H1 (cell line): Measurements from ENCODE around the gene C1QTNF1. TPM values are rescaled to one million over a fixed set of nuclear protein-coding genes. Genes with fewer than 3 reads are reported as not detected.

ENCODE experiments used
- CTCF ChIA-PET: fragments of 300-600 bp; sonication (Branson Sonifier 250); formaldehyde crosslinking; loops from one replicate; lab custom pipeline; 2021; ENCODE audit not compliant: partially characterized antibody; lab: Charles Lee
- POLR2A ChIA-PET: fragments of 300-600 bp; sonication (Branson Sonifier 250); formaldehyde crosslinking; loops from one replicate; lab custom pipeline; 2021; ENCODE audit warnings: inconsistent platforms; ENCODE audit not compliant: partially characterized antibody; lab: Charles Lee
- DNase-seq, 2 experiments: peaks; one replicate each; pipeline versions ENCODE4 v3.0.0 to v3.0.0-alpha.2; 2010 to 2022; ENCODE audit warnings: low spot score in 2 of 2, low read depth in 1 of 2, mixed read lengths in 1 of 2
- FAIRE-seq: peaks from 2 replicates; lab custom pipeline; 2011; peaks lifted over from hg19 to GRCh38; lab: Jason Lieb, UNC
- H2AFZ ChIP-seq: 2 replicates; pipeline ENCODE4 v1.8.1; 2012; ENCODE audit warnings: low read length, inconsistent platforms
- H2AK5ac ChIP-seq: 2 replicates; pipeline ENCODE4 v1.6.1; 2013; ENCODE audit warnings: low read depth, low read length
- H2BK120ac ChIP-seq: replicated peaks from 2 replicates; pipeline ENCODE3; 2013; ENCODE audit warnings: low read depth, low read length, inconsistent platforms
- H2BK12ac ChIP-seq: 2 replicates; pipeline ENCODE4 v1.6.1; 2013; ENCODE audit warnings: low read depth, low read length
- H2BK15ac ChIP-seq: 2 replicates; pipeline ENCODE4 v1.6.1; 2013; ENCODE audit warnings: low read length
- H2BK20ac ChIP-seq: 2 replicates; pipeline ENCODE4 v1.6.1; 2013; ENCODE audit warnings: low read length
- H2BK5ac ChIP-seq: 2 replicates; pipeline ENCODE4 v1.6.1; 2013; ENCODE audit warnings: low read depth, low read length
- H3K14ac ChIP-seq: 2 replicates; pipeline ENCODE4 v1.6.1; 2013; ENCODE audit warnings: inconsistent platforms; ENCODE audit not compliant: insufficient read length
- H3K18ac ChIP-seq: 2 replicates; pipeline ENCODE4 v1.6.1; 2013; ENCODE audit warnings: low read length; ENCODE audit errors: extremely low read depth
- H3K23ac ChIP-seq: 2 replicates; pipeline ENCODE4 v1.6.1; 2013; ENCODE audit warnings: inconsistent platforms; ENCODE audit not compliant: insufficient read length
- H3K23me2 ChIP-seq: 2 replicates; pipeline ENCODE4 v1.6.1; 2013; ENCODE audit warnings: low read depth, low read length
- H3K27ac ChIP-seq: 2 replicates; pipeline ENCODE4 v1.6.1; 2011; ENCODE audit warnings: low read depth, low read length, inconsistent platforms
- H3K27me3 ChIP-seq, 4 experiments: replicated peaks in 1 of 4; 1 replicate in 1 of 4; 2 replicates in 3 of 4; pipeline versions ENCODE4 v1.6.1 to v1.8.1; 2011 to 2013; ENCODE audit warnings: low read length in 3 of 4, mild to moderate bottlenecking in 3 of 4, inconsistent platforms in 2 of 4, mixed read lengths in 2 of 4, moderate library complexity in 1 of 4; ENCODE audit not compliant: control insufficient read depth in 3 of 4, insufficient read depth in 3 of 4; ENCODE audit errors: extremely low read depth in 1 of 4
- H3K36me3 ChIP-seq, 4 experiments: 2 replicates each; pipeline versions ENCODE4 v1.6.1 to v1.8.1; 2011 to 2013; ENCODE audit warnings: mild to moderate bottlenecking in 4 of 4, low read length in 3 of 4, moderate library complexity in 2 of 4, control low read depth in 1 of 4, inconsistent platforms in 1 of 4; ENCODE audit not compliant: insufficient read depth in 4 of 4, control insufficient read depth in 2 of 4
- H3K4ac ChIP-seq: replicated peaks from 2 replicates; pipeline ENCODE3; 2013; ENCODE audit warnings: low read length, low read depth, mixed read lengths, inconsistent platforms; ENCODE audit not compliant: insufficient read length
- H3K4me1 ChIP-seq, 4 experiments: replicated peaks in 1 of 4; 1 replicate in 1 of 4; 2 replicates in 3 of 4; pipeline versions ENCODE4 v1.6.1 to v1.8.1; 2011 to 2013; ENCODE audit warnings: low read length in 3 of 4, inconsistent platforms in 2 of 4, mixed read lengths in 1 of 4; ENCODE audit not compliant: insufficient read depth in 4 of 4, control insufficient read depth in 3 of 4
- H3K4me2 ChIP-seq, 2 experiments: 2 replicates each; pipeline versions ENCODE4 v1.6.1 to v1.8.1; 2011 to 2013; ENCODE audit warnings: low read depth in 2 of 2, low read length in 2 of 2, control low read depth in 1 of 2, inconsistent platforms in 1 of 2, mild to moderate bottlenecking in 1 of 2; ENCODE audit not compliant: insufficient read depth in 1 of 2
- H3K4me3 ChIP-seq, 4 experiments: fragments of 200-600, 300-600 bp in 1 of 4; sonication (generic), shearing (Covaris generic), sonication (Bioruptor Twin) in 1 of 4; 2 replicates each; pipeline versions ENCODE4 v1.5.1 to v1.8.1; 2011 to 2016; ENCODE audit warnings: low read length in 4 of 4, low read depth in 3 of 4, control low read depth in 2 of 4, inconsistent platforms in 2 of 4, mild to moderate bottlenecking in 2 of 4, mixed read lengths in 1 of 4, moderate library complexity in 1 of 4; ENCODE audit not compliant: insufficient read depth in 2 of 4; ENCODE audit errors: extremely low read depth in 1 of 4
- H3K56ac ChIP-seq: replicated peaks from 2 replicates; pipeline ENCODE3; 2013; ENCODE audit warnings: low read depth, mild to moderate bottlenecking, mixed read lengths, low read length, inconsistent platforms; ENCODE audit not compliant: insufficient read length
- H3K79me1 ChIP-seq: 2 replicates; pipeline ENCODE4 v1.6.1; 2013; ENCODE audit warnings: low read depth, low read length, control low read depth
- H3K79me2 ChIP-seq, 2 experiments: 2 replicates each; pipeline versions ENCODE4 v1.6.1 to v1.8.1; 2012 to 2013; ENCODE audit warnings: low read length in 2 of 2, mild to moderate bottlenecking in 2 of 2, inconsistent platforms in 1 of 2; ENCODE audit not compliant: insufficient read depth in 2 of 2, control insufficient read depth in 1 of 2
- H3K9ac ChIP-seq, 4 experiments: replicated peaks in 1 of 4; 1 replicate in 1 of 4; 2 replicates in 3 of 4; pipeline versions ENCODE4 v1.6.1 to v1.8.1; 2011 to 2013; ENCODE audit warnings: low read depth in 3 of 4, low read length in 3 of 4, control low read depth in 2 of 4, mild to moderate bottlenecking in 2 of 4, moderate library complexity in 2 of 4, inconsistent platforms in 1 of 4; ENCODE audit errors: extremely low read depth in 1 of 4
- H3K9me3 ChIP-seq, 2 experiments: 2 replicates each; pipeline versions ENCODE4 v1.6.1 to v1.8.1; 2012 to 2013; ENCODE audit warnings: mild to moderate bottlenecking in 2 of 2, moderate library complexity in 2 of 2, control low read depth in 1 of 2, inconsistent platforms in 1 of 2, low read depth in 1 of 2, low read length in 1 of 2, mixed read lengths in 1 of 2; ENCODE audit not compliant: insufficient read depth in 2 of 2
- H4K20me1 ChIP-seq, 2 experiments: replicated peaks in 1 of 2; 2 replicates each; pipeline versions ENCODE3 to v1.8.1; 2011 to 2013; ENCODE audit warnings: inconsistent platforms in 2 of 2, low read length in 2 of 2, mild to moderate bottlenecking in 1 of 2; ENCODE audit not compliant: insufficient read depth in 2 of 2, control insufficient read depth in 1 of 2
- H4K5ac ChIP-seq: 2 replicates; pipeline ENCODE4 v1.6.1; 2013; ENCODE audit warnings: low read length, low read depth, mixed read lengths, inconsistent platforms; ENCODE audit not compliant: insufficient read length
- H4K8ac ChIP-seq: 2 replicates; pipeline ENCODE4 v1.8.0; 2013; ENCODE audit warnings: mild to moderate bottlenecking, moderate library complexity, low read length, inconsistent platforms; ENCODE audit not compliant: insufficient read depth; ENCODE audit errors: extremely low read depth
- H4K91ac ChIP-seq: replicated peaks from 2 replicates; pipeline ENCODE3; 2013; ENCODE audit warnings: low read length, mixed read lengths, inconsistent platforms; ENCODE audit not compliant: insufficient read length
- BCL11A ChIP-seq, 2 experiments: IDR thresholded peaks; one replicate each; pipeline ENCODE4 v1.6.1; 2011; ENCODE audit warnings: low read depth in 2 of 2, low read length in 2 of 2, mild to moderate bottlenecking in 2 of 2
- BRCA1 ChIP-seq: IDR thresholded peaks from 2 replicates; pipeline ENCODE4 v1.6.1; 2012; ENCODE audit warnings: low read depth, low read length, improper control_type of control experiment
- CHD1 ChIP-seq: IDR thresholded peaks from 2 replicates; pipeline ENCODE4 v1.6.1; 2012; ENCODE audit warnings: low read depth, low read length, improper control_type of control experiment
- CHD2 ChIP-seq: IDR thresholded peaks from 2 replicates; pipeline ENCODE4 v1.6.1; 2012; ENCODE audit warnings: low read length, improper control_type of control experiment
- CREB1 ChIP-seq: IDR thresholded peaks from 2 replicates; pipeline ENCODE4 v1.6.1; 2012; ENCODE audit warnings: inconsistent platforms
- E2F6 ChIP-seq: IDR thresholded peaks from 2 replicates; pipeline ENCODE4 v1.6.1; 2012; ENCODE audit warnings: inconsistent platforms
- GABPA ChIP-seq: IDR thresholded peaks from 2 replicates; pipeline ENCODE4 v1.6.1; 2011; ENCODE audit warnings: mild to moderate bottlenecking, low read length, moderate library complexity, borderline replicate concordance; ENCODE audit not compliant: insufficient read depth
- KDM4A ChIP-seq: IDR thresholded peaks from one replicate; pipeline ENCODE4 v1.7.1; 2012; ENCODE audit warnings: low read depth, mild to moderate bottlenecking, moderate library complexity, low read length, inconsistent platforms; ENCODE audit not compliant: severe bottlenecking
- POLR2A ChIP-seq, 2 experiments: IDR thresholded peaks; 1 replicate in 1 of 2; 2 replicates in 1 of 2; pipeline ENCODE4 v1.6.1; 2011; ENCODE audit warnings: low read depth in 2 of 2, low read length in 2 of 2, mild to moderate bottlenecking in 2 of 2; ENCODE audit errors: control extremely low read depth in 1 of 2
- SIN3A ChIP-seq, 2 experiments: IDR thresholded peaks in 1 of 2; conservative IDR thresholded peaks in 1 of 2; 2 replicates each; pipeline ENCODE4 v1.6.1; 2011 to 2012; ENCODE audit warnings: low read length in 2 of 2, improper control_type of control experiment in 1 of 2, low read depth in 1 of 2, mild to moderate bottlenecking in 1 of 2
- SP4 ChIP-seq: IDR thresholded peaks from 2 replicates; pipeline ENCODE4 v1.6.1; 2012; ENCODE audit warnings: low read length, inconsistent platforms
- USF2 ChIP-seq: IDR thresholded peaks from 2 replicates; pipeline ENCODE4 v1.6.1; 2011; ENCODE audit warnings: low read length, improper control_type of control experiment
- WGBS, 2 experiments: shearing (Covaris generic) in 1 of 2; methylation state at CpG; one replicate each; pipeline versions ENCODE4 v1.1.6 to v1.1.7; 2013 to 2015; ENCODE audit warnings: low lambda C conversion rate in 2 of 2, mixed read lengths in 2 of 2, inconsistent platforms in 1 of 2, low coverage in 1 of 2, missing lambda C conversion rate in 1 of 2; ENCODE audit not compliant: insufficient replicate concordance in 2 of 2, insufficient coverage in 1 of 2, insufficient read length in 1 of 2; ENCODE audit errors: extremely low coverage in 1 of 2, missing lambda C conversion rate in 1 of 2; 5-methylcytosine and 5-hydroxymethylcytosine counted together
- polyA plus RNA-seq, 7 experiments: library from polyadenylated mRNA; depleted of rRNA in 3 of 7; stranded (reverse) in 5 of 7; unstranded in 2 of 7; fragments of >200 nt in 5 of 7; fragments of 200-250 nt in 2 of 7; gene quantifications; 1 replicate in 5 of 7; 2 replicates in 1 of 7; 4 replicates in 1 of 7; pipeline versions ENCODE4 v1.2.1 to v1.2.3, GENCODE V29; 2011 to 2013; ENCODE audit warnings: missing spikeins in 2 of 7, mixed read lengths in 2 of 7
- total RNA-seq: library from RNA; stranded (reverse); fragmentation: NEBNext Ultra II Directional; extraction: Animal tissue kit (Norgen Biotek cat#: 25700); gene quantifications from 2 replicates; pipeline ENCODE4 v1.2.1, GENCODE V29; 2021

C1QTNF1 gene
- total and polyA plus RNA-seq, 2 of the 8 experiments (the other 6 are each of a cell fraction or from before 2014, with no cell fraction given), result 1.5 to 2.5 TPM

- Histone ChIP-seq H4K8ac (peak overlapping the region; percentile 65; the same call in 1 of the 2 replicates), H3K4me3 (peak overlapping the region; percentile 74 to 87 (median 76); a peak in 7 of 8 replicates), H3K23me2 (peaks cover 7% of the 10 kb centered on the region), H2AK5ac (no peak overlapping the region), H3K56ac (no peak overlapping the region), H4K91ac (no peak overlapping the region), H2BK12ac (no peak overlapping the region), H3K18ac (no peak overlapping the region), H3K4ac (no peak overlapping the region), H3K27ac (no peak overlapping the region), H2BK15ac (no peak overlapping the region), H4K5ac (peak overlapping the region; percentile 81), H3K23ac (no peak overlapping the region), H3K9ac (no peak overlapping the region), H3K36me3 (no peaks in the 10 kb centered on the region), H3K4me1 (peaks cover 0 to 9% (median 6%) of the 10 kb centered on the region in 4 experiments; a peak in 6 of 7 replicates), H3K4me2 (peak overlapping the region; percentile 62 to 84), H3K79me2 (peaks cover 0 to 5% of the 10 kb centered on the region in 2 experiments; a peak in 1 of 4 replicates), H4K20me1 (peaks cover 24 to 32% of the 10 kb centered on the region in 2 experiments), H2BK20ac (no peak overlapping the region), H2AFZ (peak overlapping the region; percentile 54; the same call in 1 of the 2 replicates), H2BK5ac (no peak overlapping the region), H2BK120ac (no peak overlapping the region), H3K27me3 (peaks cover 14 to 40% (median 40%) of the 10 kb centered on the region in 4 experiments), H3K14ac (no peak overlapping the region), H3K79me1 (peaks cover 17% of the 10 kb centered on the region), H3K9me3 (peaks cover 19 to 25% of the 10 kb centered on the region in 2 experiments)
- DNase-seq (no peak), FAIRE-seq (no peak)
- TF ChIP-seq E2F6 (no peak), CHD2 (no peak), GABPA (no peak), SIN3A (conservative IDR thresholded peaks at IDR 0.05 in 1 of 2, IDR thresholded peaks at IDR 0.05 in 1 of 2; ENCODE audit: low read depth in 1 of 2, low read length in 2 of 2) (no peak), POLR2A (IDR thresholded peaks at IDR 0.05; ENCODE audit: control extremely low read depth in 1 of 2, low read depth in 2 of 2, low read length in 2 of 2) (no peak), USF2 (no peak), CREB1 (no peak), BRCA1 (no peak), KDM4A (no peak), BCL11A (IDR thresholded peaks at IDR 0.05; ENCODE audit: low read depth in 2 of 2, low read length in 2 of 2) (no peak), SP4 (no peak), CHD1 (no peak)
- 81% methylated on average over 7 of the region's 7 CpGs; no CpG with 5 or more reads in 1 of the 2 experiments for WGBS, 2 experiments
- CTCF ChIA-PET, result interaction anchor here (0.5 to 2.1 kb wide), 2 partner anchors 12 to 23 kb away, joined by 3 to 6 read pairs; no protein-coding TSS in a partner anchor
- POLR2A ChIA-PET, result no interaction called here
Observed at GRCh38 chr17:79010304-79010646, 13.7 kb upstream of the C1QTNF1 start.
